H1 (cell line): ENCODE measurements around the gene NAALADL1. TPM values are rescaled to one million over a fixed set of nuclear protein-coding genes. Genes with fewer than 3 reads are reported as not detected.

Experiments used
- BCL11A ChIP-seq, 2 experiments: IDR thresholded peaks; one replicate each; pipeline ENCODE4 v1.6.1; 2011; ENCODE audit warnings: low read depth in 2 of 2, low read length in 2 of 2, mild to moderate bottlenecking in 2 of 2
- CBX8 ChIP-seq: fragments of 300-800, 300-1000 bp; sonication (generic); IDR thresholded peaks from 2 replicates; pipeline ENCODE4 v1.7.1; 2016; ENCODE audit warnings: low read depth, low read length, borderline replicate concordance
- EZH2 ChIP-seq: fragments of 200-600 bp; sonication (generic); IDR thresholded peaks from 2 replicates; pipeline ENCODE4 v1.7.1; 2012; ENCODE audit warnings: low read depth, mild to moderate bottlenecking, moderate library complexity, low read length, inconsistent platforms; ENCODE audit not compliant: severe bottlenecking
- GTF2F1 ChIP-seq: IDR thresholded peaks from 2 replicates; pipeline ENCODE4 v1.6.1; 2012; ENCODE audit warnings: low read depth, low read length, improper control_type of control experiment, borderline replicate concordance
- HDAC6 ChIP-seq: IDR thresholded peaks from one replicate; pipeline ENCODE4 v1.7.1; 2012; ENCODE audit warnings: low read depth, mild to moderate bottlenecking, inconsistent platforms, low read length, moderate library complexity
- RNF2 ChIP-seq: fragments of 200-900, 300-1000 bp; sonication (generic); IDR thresholded peaks from 2 replicates; pipeline ENCODE4 v1.7.1; 2016; ENCODE audit warnings: borderline replicate concordance, low read depth, mild to moderate bottlenecking, antibody characterized with exemption, low read length; ENCODE audit not compliant: poor library complexity, severe bottlenecking; ENCODE audit errors: missing control alignments
- SIRT6 ChIP-seq: IDR thresholded peaks from one replicate; pipeline ENCODE4 v1.7.1; 2012; ENCODE audit warnings: low read length, inconsistent platforms
- SP1 ChIP-seq: IDR thresholded peaks from 2 replicates; pipeline ENCODE4 v1.6.1; 2011; ENCODE audit warnings: low read depth, low read length
- SP2 ChIP-seq: IDR thresholded peaks from 2 replicates; pipeline ENCODE4 v1.6.1; 2012; ENCODE audit warnings: mild to moderate bottlenecking, low read length, inconsistent platforms
- SRF ChIP-seq: IDR thresholded peaks from 2 replicates; pipeline ENCODE4 v1.6.1; 2011; ENCODE audit warnings: mild to moderate bottlenecking, low read depth, low read length, moderate library complexity
- SUZ12 ChIP-seq: fragments of 200-600 bp; sonication (generic); IDR thresholded peaks from 2 replicates; pipeline ENCODE4 v1.6.1; 2012; ENCODE audit warnings: mild to moderate bottlenecking, inconsistent platforms, low read length, moderate library complexity, mixed read lengths
- TAF7 ChIP-seq: optimal IDR thresholded peaks from 2 replicates; pipeline ENCODE3; 2011; ENCODE audit warnings: low read depth, mild to moderate bottlenecking, inconsistent platforms, low read length, moderate library complexity, borderline replicate concordance
- YY1 ChIP-seq: IDR thresholded peaks from 2 replicates; pipeline ENCODE4 v1.6.1; 2011; ENCODE audit warnings: low read depth, mild to moderate bottlenecking, low read length
- polyA plus RNA-seq, 7 experiments: library from polyadenylated mRNA; depleted of rRNA in 3 of 7; stranded (reverse) in 5 of 7; unstranded in 2 of 7; fragments of >200 nt in 5 of 7; fragments of 200-250 nt in 2 of 7; gene quantifications; 1 replicate in 5 of 7; 2 replicates in 1 of 7; 4 replicates in 1 of 7; pipeline versions ENCODE4 v1.2.1 to v1.2.3, GENCODE V29; 2011 to 2013; ENCODE audit warnings: missing spikeins in 2 of 7, mixed read lengths in 2 of 7
- total RNA-seq: library from RNA; stranded (reverse); fragmentation: NEBNext Ultra II Directional; extraction: Animal tissue kit (Norgen Biotek cat#: 25700); gene quantifications from 2 replicates; pipeline ENCODE4 v1.2.1, GENCODE V29; 2021

The NAALADL1 gene
- total and polyA plus RNA-seq, 2 of the 8 experiments (the other 6 are each of a cell fraction or from before 2014, with no cell fraction given), result 7.5 to 9.9 TPM

DNA sequence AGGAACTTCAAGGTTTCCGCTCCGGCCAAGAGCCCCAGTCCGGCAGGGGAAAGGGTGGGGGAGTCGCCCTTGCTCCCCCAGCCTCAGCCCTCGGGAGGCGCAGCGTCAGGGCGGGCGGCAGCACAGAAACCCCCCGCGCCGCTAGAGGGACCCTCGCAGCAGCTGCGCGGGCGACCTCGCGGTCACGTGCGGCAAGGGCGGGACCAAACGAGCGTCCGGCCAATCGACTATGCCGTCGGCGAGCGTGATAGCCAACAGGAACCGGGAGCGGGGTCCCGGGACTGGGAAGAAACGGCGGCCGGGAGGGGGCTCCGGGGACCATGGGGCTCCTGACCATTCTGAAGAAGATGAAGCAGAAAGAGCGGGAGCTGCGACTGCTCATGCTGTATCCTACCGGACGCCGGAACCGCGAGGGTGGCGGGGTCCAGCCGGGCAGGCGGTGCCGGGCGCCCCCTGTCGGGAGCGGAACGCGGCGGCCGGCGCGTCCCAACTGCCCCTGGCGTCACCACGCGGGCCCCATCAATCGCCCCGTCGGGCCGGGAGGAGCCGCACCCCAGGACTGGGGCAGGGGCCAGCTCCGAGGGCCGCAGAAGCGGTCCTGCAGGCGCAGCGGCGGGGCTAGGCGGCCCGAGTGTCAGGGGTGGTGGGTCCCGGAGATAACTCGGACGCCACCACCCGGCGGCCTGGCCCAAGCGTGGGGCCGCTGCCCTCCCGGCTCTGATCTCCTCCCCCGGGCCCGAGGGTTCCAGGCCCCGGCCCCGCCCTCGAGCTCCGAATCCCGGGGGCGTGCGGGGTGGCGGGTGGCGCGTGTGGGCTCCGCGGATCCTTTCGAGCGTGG, 44.2 kb downstream of the NAALADL1 start, which contains the start of gene ARL2 (continued):
- TF ChIP-seq SRF (no peak), SIRT6 (no peak), SUZ12 (no peak), SP2 (peak; percentile 32; the same call in 1 of the 2 replicates), CBX8 (no peak), SP1 (0 out of 2 replicates have a peak, but pooled peaks have one; percentile 21), YY1 (no peak), RNF2 (no peak), EZH2 (no peak), BCL11A (IDR thresholded peaks at IDR 0.05; ENCODE audit: low read depth in 2 of 2, low read length in 2 of 2) (no peak), HDAC6 (no peak), GTF2F1 (no peak), TAF7 (no peak)
